ENCODE data around the gene SLC2A9.

The SLC2A9 gene

DNA sequence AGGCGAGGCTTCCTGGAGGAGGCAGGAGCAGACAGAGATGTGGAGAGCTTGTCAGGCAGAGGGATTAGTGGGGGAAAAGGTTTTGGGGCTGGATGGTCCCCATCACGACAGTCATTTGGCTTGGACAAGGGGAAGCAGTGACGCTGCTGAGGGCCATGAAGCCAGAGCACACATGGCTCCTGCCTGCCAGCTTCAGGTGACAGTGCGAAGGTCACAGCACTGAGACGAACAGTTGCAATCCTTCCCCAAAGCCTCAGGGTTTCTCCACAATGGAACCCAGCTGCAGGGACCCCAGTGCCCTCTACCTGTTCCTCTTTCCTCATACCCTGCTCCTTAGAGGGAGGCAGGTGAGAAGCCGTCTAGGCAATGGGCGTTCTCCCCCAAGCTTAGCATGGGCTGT is 129.6 kb downstream of the SLC2A9 start:
- TF ChIP-seq TAF1 (IDR thresholded peaks at IDR 0.05; ENCODE audit: borderline replicate concordance, insufficient read depth, low read length) (no peak), SIN3A (IDR thresholded peaks at IDR 0.05; ENCODE audit: borderline replicate concordance, insufficient read depth, low read length) (no peak), FOXP2 (optimal IDR thresholded peaks at IDR 0.05; ENCODE audit: borderline replicate concordance, extremely low read depth, extremely low read length, insufficient read depth) (no peak)
- TF ChIP-seq, protein P1, sequence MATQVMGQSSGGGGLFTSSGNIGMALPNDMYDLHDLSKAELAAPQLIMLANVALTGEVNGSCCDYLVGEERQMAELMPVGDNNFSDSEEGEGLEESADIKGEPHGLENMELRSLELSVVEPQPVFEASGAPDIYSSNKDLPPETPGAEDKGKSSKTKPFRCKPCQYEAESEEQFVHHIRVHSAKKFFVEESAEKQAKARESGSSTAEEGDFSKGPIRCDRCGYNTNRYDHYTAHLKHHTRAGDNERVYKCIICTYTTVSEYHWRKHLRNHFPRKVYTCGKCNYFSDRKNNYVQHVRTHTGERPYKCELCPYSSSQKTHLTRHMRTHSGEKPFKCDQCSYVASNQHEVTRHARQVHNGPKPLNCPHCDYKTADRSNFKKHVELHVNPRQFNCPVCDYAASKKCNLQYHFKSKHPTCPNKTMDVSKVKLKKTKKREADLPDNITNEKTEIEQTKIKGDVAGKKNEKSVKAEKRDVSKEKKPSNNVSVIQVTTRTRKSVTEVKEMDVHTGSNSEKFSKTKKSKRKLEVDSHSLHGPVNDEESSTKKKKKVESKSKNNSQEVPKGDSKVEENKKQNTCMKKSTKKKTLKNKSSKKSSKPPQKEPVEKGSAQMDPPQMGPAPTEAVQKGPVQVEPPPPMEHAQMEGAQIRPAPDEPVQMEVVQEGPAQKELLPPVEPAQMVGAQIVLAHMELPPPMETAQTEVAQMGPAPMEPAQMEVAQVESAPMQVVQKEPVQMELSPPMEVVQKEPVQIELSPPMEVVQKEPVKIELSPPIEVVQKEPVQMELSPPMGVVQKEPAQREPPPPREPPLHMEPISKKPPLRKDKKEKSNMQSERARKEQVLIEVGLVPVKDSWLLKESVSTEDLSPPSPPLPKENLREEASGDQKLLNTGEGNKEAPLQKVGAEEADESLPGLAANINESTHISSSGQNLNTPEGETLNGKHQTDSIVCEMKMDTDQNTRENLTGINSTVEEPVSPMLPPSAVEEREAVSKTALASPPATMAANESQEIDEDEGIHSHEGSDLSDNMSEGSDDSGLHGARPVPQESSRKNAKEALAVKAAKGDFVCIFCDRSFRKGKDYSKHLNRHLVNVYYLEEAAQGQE (IDR thresholded peaks at IDR 0.05; ENCODE audit: insufficient read depth in 1 of 2, low read depth in 2 of 2, low read length in 2 of 2), result no peak

DNA sequence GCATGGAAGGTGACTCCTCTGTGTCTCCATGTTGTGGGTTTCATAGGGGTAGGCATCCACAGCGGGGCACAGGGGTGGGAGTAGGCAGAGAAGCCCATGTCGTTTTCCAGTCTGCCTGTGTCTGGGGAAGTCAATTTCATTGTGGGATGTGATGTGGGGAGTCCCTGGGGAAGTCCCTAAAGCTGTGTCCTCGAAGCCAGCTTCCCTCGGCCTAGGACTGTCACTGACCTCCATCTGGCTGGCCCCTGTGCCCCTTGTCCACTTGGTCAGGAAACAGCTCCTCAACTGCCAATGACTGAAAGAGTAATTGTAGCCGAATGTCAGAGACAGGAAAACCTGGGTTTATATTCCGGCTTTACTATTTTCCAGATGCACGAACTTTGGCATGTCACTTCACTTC is 130.2 kb downstream of the SLC2A9 start:
- TF ChIP-seq FOXP2 (optimal IDR thresholded peaks at IDR 0.05; ENCODE audit: borderline replicate concordance, extremely low read depth, extremely low read length, insufficient read depth) (no peak), SIN3A (IDR thresholded peaks at IDR 0.05; ENCODE audit: borderline replicate concordance, insufficient read depth, low read length) (no peak), POLR2AphosphoS5 (IDR thresholded peaks at IDR 0.05; ENCODE audit: low read depth, low read length) (no peak), TAF1 (IDR thresholded peaks at IDR 0.05; ENCODE audit: borderline replicate concordance, insufficient read depth, low read length) (no peak)
- TF ChIP-seq, protein P1 (IDR thresholded peaks at IDR 0.05; ENCODE audit: insufficient read depth in 1 of 2, low read depth in 2 of 2, low read length in 2 of 2), result no peak

DNA sequence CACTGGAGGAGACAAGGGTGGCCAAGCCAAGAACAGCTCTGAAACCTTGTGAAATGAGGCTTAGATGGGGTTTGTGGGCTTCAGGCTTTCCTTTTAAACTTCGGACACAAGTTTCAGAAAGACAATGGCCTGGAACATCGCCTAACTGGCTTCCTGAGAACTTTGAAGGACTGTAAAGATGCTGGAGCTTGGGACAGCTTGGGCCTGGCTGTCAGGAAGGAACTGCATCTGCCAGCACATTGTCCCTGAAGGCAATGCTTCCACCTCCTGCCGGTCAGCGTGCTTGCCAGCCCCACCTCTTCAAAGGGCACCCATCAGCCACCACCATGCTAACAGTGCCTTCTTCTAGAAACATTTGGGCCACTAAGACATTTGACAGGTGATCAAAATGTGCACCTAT is 132.0 kb downstream of the SLC2A9 start:
- TF ChIP-seq SIN3A (IDR thresholded peaks at IDR 0.05; ENCODE audit: borderline replicate concordance, insufficient read depth, low read length) (no peak), POLR2AphosphoS5 (IDR thresholded peaks at IDR 0.05; ENCODE audit: low read depth, low read length) (no peak), TAF1 (IDR thresholded peaks at IDR 0.05; ENCODE audit: borderline replicate concordance, insufficient read depth, low read length) (no peak), FOXP2 (optimal IDR thresholded peaks at IDR 0.05; ENCODE audit: borderline replicate concordance, extremely low read depth, extremely low read length, insufficient read depth) (no peak)
- TF ChIP-seq, protein P1 (IDR thresholded peaks at IDR 0.05; ENCODE audit: insufficient read depth in 1 of 2, low read depth in 2 of 2, low read length in 2 of 2), result no peak

DNA sequence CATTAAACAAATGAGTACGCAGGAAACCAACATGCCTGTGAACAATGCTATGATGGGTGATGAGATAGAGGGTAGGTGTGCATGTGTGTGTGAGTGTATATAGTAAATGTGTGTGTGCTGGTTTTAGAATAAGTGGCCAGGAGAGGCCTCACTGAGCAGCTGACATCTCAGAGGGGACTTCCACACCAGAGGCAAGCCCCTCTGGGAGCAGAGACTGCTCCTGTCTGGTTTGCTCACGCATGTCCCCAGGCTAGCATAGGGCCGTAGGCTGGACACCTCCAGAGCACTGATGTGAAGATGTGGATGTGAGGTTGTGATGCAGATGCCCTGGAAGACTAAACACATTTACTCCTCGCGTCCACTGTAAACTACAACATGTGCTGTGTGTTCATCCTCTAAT is 135.3 kb downstream of the SLC2A9 start:
- TF ChIP-seq POLR2AphosphoS5 (IDR thresholded peaks at IDR 0.05; ENCODE audit: low read depth, low read length) (no peak), SIN3A (IDR thresholded peaks at IDR 0.05; ENCODE audit: borderline replicate concordance, insufficient read depth, low read length) (no peak), FOXP2 (optimal IDR thresholded peaks at IDR 0.05; ENCODE audit: borderline replicate concordance, extremely low read depth, extremely low read length, insufficient read depth) (no peak), TAF1 (IDR thresholded peaks at IDR 0.05; ENCODE audit: borderline replicate concordance, insufficient read depth, low read length) (no peak)
- TF ChIP-seq, protein P1 (IDR thresholded peaks at IDR 0.05; ENCODE audit: insufficient read depth in 1 of 2, low read depth in 2 of 2, low read length in 2 of 2), result no peak
